RKO (cell line): ENCODE measurements around the gene ITIH5.
"Not testable (repeated sequence)": the region's sequence is repeated elsewhere in the genome, so short reads cannot be mapped to it uniquely, and the experiment has no call there.

Source experiments
- DNase-seq: peaks from one replicate; pipeline ENCODE4 v3.0.0-alpha.2; 2016; ENCODE audit warnings: low spot score

Gene ITIH5

GRCh38 chr10:7666253-7667023 lies at the start of gene ITIH5:
TSS of gene ITIH5 (minus strand) at chr10:7666966. CDS start at chr10:7666892, 74 bp downstream.
- DNase-seq = no peak

- no peak for DNase-seq
Measured at GRCh38 chr10:7715515-7715914, 48.7 kb upstream of the ITIH5 start.

- not testable (repeated sequence) for DNase-seq
Measured at GRCh38 chr10:7711075-7711474, 44.3 kb upstream of the ITIH5 start.

- no peak for DNase-seq
Measured at GRCh38 chr10:7710446-7710845, 43.7 kb upstream of the ITIH5 start.

- no peak for DNase-seq
Measured at GRCh38 chr10:7708832-7709231, 42.1 kb upstream of the ITIH5 start.

- DNase-seq = no peak
Measured at GRCh38 chr10:7707858-7708622, 41.3 kb upstream of the ITIH5 start.

GRCh38 chr10:7707102-7707501 lies 40.3 kb upstream of the ITIH5 start:
- no peak for DNase-seq

- no peak for DNase-seq
Measured at GRCh38 chr10:7706534-7707073, 39.8 kb upstream of the ITIH5 start.

GRCh38 chr10:7705341-7705740 lies 38.6 kb upstream of the ITIH5 start:
- DNase-seq = no peak

GRCh38 chr10:7704071-7705016 lies 37.6 kb upstream of the ITIH5 start:
- DNase-seq = no peak

GRCh38 chr10:7703140-7703539 lies 36.4 kb upstream of the ITIH5 start, which contains the start of gene ITIH2:
TSS of gene ITIH2 (plus strand) at chr10:7703316. CDS start at chr10:7703435, 119 bp downstream.
- DNase-seq = no peak

- DNase-seq = no peak
Measured at GRCh38 chr10:7702288-7702812, 35.6 kb upstream of the ITIH5 start.

GRCh38 chr10:7701158-7701742 lies 34.5 kb upstream of the ITIH5 start:
- DNase-seq = no peak

- DNase-seq = peak; percentile 7
Measured at GRCh38 chr10:7700577-7701125, 33.9 kb upstream of the ITIH5 start.

- no peak for DNase-seq
Measured at GRCh38 chr10:7697426-7697825, 30.7 kb upstream of the ITIH5 start.

GRCh38 chr10:7696545-7696944 lies 29.8 kb upstream of the ITIH5 start:
- no peak for DNase-seq

- not testable (repeated sequence) for DNase-seq
Measured at GRCh38 chr10:7693194-7693593, 26.4 kb upstream of the ITIH5 start.

- not testable (repeated sequence) for DNase-seq
Measured at GRCh38 chr10:7692368-7692767, 25.6 kb upstream of the ITIH5 start.

- DNase-seq = not testable (repeated sequence)
Measured at GRCh38 chr10:7690885-7691597, 24.3 kb upstream of the ITIH5 start.

- no peak for DNase-seq
Measured at GRCh38 chr10:7689591-7689990, 22.8 kb upstream of the ITIH5 start.
